ENCODE measurements around the gene MRPL16.

GRCh38 chr11:59760771-59761170 lies 49.8 kb downstream of the MRPL16 start:
- TF ChIP-seq EZH2phosphoT487 (IDR thresholded peaks at IDR 0.05; ENCODE audit: borderline replicate concordance, low read length) (no peak), CTCF (IDR thresholded peaks at IDR 0.05; ENCODE audit: low read depth, low read length, poor library complexity, severe bottlenecking) (no peak)
